OCI-LY3 (cell line): ENCODE results near the gene CSTA.

Experiments
- CTCF ChIP-seq: fragments of 200-600, 300-600 bp; sonication (generic); IDR thresholded peaks from 2 replicates; pipeline ENCODE4 v1.5.1; 2014; ENCODE audit warnings: antibody characterized with exemption, low read length, low read depth
- EZH2phosphoT487 ChIP-seq: fragments of 200-600 bp; shearing (Covaris generic); IDR thresholded peaks from 2 replicates; pipeline ENCODE4 v1.6.1; 2018; ENCODE audit warnings: antibody characterized with exemption, mixed run types, low read depth

GRCh38 chr3:122389892-122390291, 64.8 kb downstream of the CSTA start:
- no peak for TF ChIP-seq CTCF
- TF ChIP-seq EZH2phosphoT487, result no peak
